ENCODE results near the gene TEX52. TPM values are rescaled to one million over a fixed set of nuclear protein-coding genes. Genes with fewer than 3 reads are reported as not detected.

The TEX52 gene
- total and polyA plus RNA-seq, 4 donors = not detected

DNA sequence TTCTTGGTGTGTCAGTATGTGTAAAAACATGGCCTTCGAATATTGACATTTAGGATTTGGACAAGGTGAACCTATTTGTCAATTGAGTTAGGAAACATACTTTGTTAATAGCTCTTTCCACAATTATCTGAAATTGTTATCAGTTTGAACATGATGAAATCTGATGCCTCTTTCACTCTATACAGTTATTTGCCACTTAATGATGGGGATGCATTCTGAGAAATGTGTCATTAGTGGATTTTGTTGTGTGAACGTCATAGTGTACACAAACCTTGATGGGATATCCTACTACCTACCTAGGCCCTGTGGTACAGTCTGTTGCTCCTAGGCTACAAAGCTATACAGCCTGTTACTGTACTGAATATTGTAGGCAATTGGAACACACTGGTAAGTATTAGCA lies 38.7 kb upstream of the TEX52 start:
- Histone ChIP-seq H3K4me3 (ENCODE audit: low read depth in 1 of 3, low read length in 3 of 3) (no peak overlapping the region), H3K4me1 (ENCODE audit: control insufficient read depth in 4 of 4, insufficient read depth in 4 of 4, low read length in 3 of 4) (peaks cover 0 to 6% (median 2%) of the 10 kb centered on the region in 4 donors), H3K9me3 (ENCODE audit: control insufficient read depth in 4 of 4, low read length in 3 of 4) (no peaks in the 10 kb centered on the region), H3K27ac (ENCODE audit: low read depth in 1 of 2, low read length in 2 of 2) (no peak overlapping the region), H3K27me3 (ENCODE audit: control insufficient read depth in 4 of 4, insufficient read depth in 4 of 4, low read length in 3 of 4) (no peaks in the 10 kb centered on the region), H3K36me3 (ENCODE audit: control insufficient read depth in 4 of 4, insufficient read depth in 3 of 4, low read depth in 1 of 4, low read length in 3 of 4) (no peaks in the 10 kb centered on the region), H3K9ac (ENCODE audit: low read depth in 1 of 2, low read length in 2 of 2) (no peak overlapping the region)
- 85% methylated on average over 2 of the region's 2 CpGs for WGBS
- TF ChIP-seq FOXA2 (IDR thresholded peaks at IDR 0.05) = no peak
- TF ChIP-seq, protein P1, sequence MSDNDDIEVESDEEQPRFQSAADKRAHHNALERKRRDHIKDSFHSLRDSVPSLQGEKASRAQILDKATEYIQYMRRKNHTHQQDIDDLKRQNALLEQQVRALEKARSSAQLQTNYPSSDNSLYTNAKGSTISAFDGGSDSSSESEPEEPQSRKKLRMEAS (IDR thresholded peaks at IDR 0.05) = no peak
- TF ChIP-seq JUND (IDR thresholded peaks at IDR 0.05) = no peak
- TF ChIP-seq HNF4G (IDR thresholded peaks at IDR 0.05) = no peak
- no peak for TF ChIP-seq YY1 (IDR thresholded peaks at IDR 0.05)
- no peak for TF ChIP-seq NR2F2 (IDR thresholded peaks at IDR 0.05)
- TF ChIP-seq GABPA (IDR thresholded peaks at IDR 0.05 in 1 of 2, conservative IDR thresholded peaks at IDR 0.05 in 1 of 2) = no peak
- TF ChIP-seq, protein P2, sequence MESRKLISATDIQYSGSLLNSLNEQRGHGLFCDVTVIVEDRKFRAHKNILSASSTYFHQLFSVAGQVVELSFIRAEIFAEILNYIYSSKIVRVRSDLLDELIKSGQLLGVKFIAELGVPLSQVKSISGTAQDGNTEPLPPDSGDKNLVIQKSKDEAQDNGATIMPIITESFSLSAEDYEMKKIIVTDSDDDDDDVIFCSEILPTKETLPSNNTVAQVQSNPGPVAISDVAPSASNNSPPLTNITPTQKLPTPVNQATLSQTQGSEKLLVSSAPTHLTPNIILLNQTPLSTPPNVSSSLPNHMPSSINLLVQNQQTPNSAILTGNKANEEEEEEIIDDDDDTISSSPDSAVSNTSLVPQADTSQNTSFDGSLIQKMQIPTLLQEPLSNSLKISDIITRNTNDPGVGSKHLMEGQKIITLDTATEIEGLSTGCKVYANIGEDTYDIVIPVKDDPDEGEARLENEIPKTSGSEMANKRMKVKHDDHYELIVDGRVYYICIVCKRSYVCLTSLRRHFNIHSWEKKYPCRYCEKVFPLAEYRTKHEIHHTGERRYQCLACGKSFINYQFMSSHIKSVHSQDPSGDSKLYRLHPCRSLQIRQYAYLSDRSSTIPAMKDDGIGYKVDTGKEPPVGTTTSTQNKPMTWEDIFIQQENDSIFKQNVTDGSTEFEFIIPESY (IDR thresholded peaks at IDR 0.05) = no peak
- TF ChIP-seq SP1 (IDR thresholded peaks at IDR 0.05) = no peak
- no peak for TF ChIP-seq FOXA1 (IDR thresholded peaks at IDR 0.05)
- TF ChIP-seq EGR1 (IDR thresholded peaks at IDR 0.05; ENCODE audit: low read depth in 2 of 2) = no peak
- TF ChIP-seq, protein P3, sequence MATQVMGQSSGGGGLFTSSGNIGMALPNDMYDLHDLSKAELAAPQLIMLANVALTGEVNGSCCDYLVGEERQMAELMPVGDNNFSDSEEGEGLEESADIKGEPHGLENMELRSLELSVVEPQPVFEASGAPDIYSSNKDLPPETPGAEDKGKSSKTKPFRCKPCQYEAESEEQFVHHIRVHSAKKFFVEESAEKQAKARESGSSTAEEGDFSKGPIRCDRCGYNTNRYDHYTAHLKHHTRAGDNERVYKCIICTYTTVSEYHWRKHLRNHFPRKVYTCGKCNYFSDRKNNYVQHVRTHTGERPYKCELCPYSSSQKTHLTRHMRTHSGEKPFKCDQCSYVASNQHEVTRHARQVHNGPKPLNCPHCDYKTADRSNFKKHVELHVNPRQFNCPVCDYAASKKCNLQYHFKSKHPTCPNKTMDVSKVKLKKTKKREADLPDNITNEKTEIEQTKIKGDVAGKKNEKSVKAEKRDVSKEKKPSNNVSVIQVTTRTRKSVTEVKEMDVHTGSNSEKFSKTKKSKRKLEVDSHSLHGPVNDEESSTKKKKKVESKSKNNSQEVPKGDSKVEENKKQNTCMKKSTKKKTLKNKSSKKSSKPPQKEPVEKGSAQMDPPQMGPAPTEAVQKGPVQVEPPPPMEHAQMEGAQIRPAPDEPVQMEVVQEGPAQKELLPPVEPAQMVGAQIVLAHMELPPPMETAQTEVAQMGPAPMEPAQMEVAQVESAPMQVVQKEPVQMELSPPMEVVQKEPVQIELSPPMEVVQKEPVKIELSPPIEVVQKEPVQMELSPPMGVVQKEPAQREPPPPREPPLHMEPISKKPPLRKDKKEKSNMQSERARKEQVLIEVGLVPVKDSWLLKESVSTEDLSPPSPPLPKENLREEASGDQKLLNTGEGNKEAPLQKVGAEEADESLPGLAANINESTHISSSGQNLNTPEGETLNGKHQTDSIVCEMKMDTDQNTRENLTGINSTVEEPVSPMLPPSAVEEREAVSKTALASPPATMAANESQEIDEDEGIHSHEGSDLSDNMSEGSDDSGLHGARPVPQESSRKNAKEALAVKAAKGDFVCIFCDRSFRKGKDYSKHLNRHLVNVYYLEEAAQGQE (IDR thresholded peaks at IDR 0.05) = no peak
- TF ChIP-seq, protein P4, sequence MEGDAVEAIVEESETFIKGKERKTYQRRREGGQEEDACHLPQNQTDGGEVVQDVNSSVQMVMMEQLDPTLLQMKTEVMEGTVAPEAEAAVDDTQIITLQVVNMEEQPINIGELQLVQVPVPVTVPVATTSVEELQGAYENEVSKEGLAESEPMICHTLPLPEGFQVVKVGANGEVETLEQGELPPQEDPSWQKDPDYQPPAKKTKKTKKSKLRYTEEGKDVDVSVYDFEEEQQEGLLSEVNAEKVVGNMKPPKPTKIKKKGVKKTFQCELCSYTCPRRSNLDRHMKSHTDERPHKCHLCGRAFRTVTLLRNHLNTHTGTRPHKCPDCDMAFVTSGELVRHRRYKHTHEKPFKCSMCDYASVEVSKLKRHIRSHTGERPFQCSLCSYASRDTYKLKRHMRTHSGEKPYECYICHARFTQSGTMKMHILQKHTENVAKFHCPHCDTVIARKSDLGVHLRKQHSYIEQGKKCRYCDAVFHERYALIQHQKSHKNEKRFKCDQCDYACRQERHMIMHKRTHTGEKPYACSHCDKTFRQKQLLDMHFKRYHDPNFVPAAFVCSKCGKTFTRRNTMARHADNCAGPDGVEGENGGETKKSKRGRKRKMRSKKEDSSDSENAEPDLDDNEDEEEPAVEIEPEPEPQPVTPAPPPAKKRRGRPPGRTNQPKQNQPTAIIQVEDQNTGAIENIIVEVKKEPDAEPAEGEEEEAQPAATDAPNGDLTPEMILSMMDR (IDR thresholded peaks at IDR 0.05; ENCODE audit: low read depth, low read length, missing input control) = no peak
- TF ChIP-seq HNF4A (conservative IDR thresholded peaks at IDR 0.05) = no peak
- DNase-seq (ENCODE audit: low spot score) = no peak

DNA sequence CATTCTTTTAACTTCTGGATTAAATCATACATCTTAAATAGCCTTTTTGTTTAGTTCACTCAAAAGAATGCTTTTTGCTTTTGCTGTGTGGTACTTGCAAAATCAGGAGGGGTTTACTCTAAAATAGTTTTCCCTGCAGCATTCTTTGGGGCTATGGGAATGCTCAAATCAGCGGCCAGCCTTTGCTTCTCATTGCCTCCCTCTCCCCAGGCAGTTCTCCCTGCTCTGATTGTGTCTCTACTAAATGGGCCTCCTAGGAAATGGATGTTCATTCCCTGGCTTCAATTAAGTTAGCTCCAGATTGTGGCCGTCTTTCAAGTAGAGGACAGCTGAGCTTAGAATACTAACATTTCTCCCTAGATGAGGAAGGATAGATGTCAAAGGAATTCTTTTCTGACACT lies 38.2 kb upstream of the TEX52 start:
- H3K4me1 ChIP-seq (ENCODE audit: control insufficient read depth in 4 of 4, insufficient read depth in 4 of 4, low read length in 3 of 4) = peaks cover 0 to 9% (median 4%) of the 10 kb centered on the region in 4 donors
- no peak for DNase-seq (ENCODE audit: low spot score)
- H3K9ac ChIP-seq (ENCODE audit: low read depth in 1 of 2, low read length in 2 of 2) = no peak overlapping the region
- H3K36me3 ChIP-seq (ENCODE audit: control insufficient read depth in 4 of 4, insufficient read depth in 3 of 4, low read depth in 1 of 4, low read length in 3 of 4) = no peaks in the 10 kb centered on the region
- H3K27me3 ChIP-seq (ENCODE audit: control insufficient read depth in 4 of 4, insufficient read depth in 4 of 4, low read length in 3 of 4) = no peaks in the 10 kb centered on the region
- TF ChIP-seq YY1 (IDR thresholded peaks at IDR 0.05) = no peak
- no peak for TF ChIP-seq RAD21 (IDR thresholded peaks at IDR 0.05)
- TF ChIP-seq RXRA (IDR thresholded peaks at IDR 0.05) = no peak
- no peak for TF ChIP-seq GABPA (IDR thresholded peaks at IDR 0.05 in 1 of 2, conservative IDR thresholded peaks at IDR 0.05 in 1 of 2)
- TF ChIP-seq EGR1 (IDR thresholded peaks at IDR 0.05; ENCODE audit: low read depth in 2 of 2) = no peak
- TF ChIP-seq, protein P1 (IDR thresholded peaks at IDR 0.05) = no peak
- 7% methylated on average over 2 of the region's 2 CpGs for WGBS
- H3K27ac ChIP-seq (ENCODE audit: low read depth in 1 of 2, low read length in 2 of 2) = no peak overlapping the region
- no peaks in the 10 kb centered on the region for H3K9me3 ChIP-seq (ENCODE audit: control insufficient read depth in 4 of 4, low read length in 3 of 4)
- no peak overlapping the region for H3K4me3 ChIP-seq (ENCODE audit: low read depth in 1 of 3, low read length in 3 of 3)

Measured in liver (tissue), 9 donors.